MM.1S (cell line): ENCODE data around the gene CDC25A.

ENCODE experiments used
- CTCF ChIP-seq: fragments of 300-600 bp; sonication (generic); IDR thresholded peaks from 2 replicates; pipeline ENCODE4 v1.5.1; 2016; ENCODE audit warnings: antibody characterized with exemption, low read length, mixed read lengths
- EZH2phosphoT487 ChIP-seq: fragments of 300-600 bp; sonication (generic); IDR thresholded peaks from 2 replicates; pipeline ENCODE4 v1.6.1; 2018; ENCODE audit warnings: antibody characterized with exemption, low read length

- TF ChIP-seq CTCF (no peak), EZH2phosphoT487 (no peak)
Observed at GRCh38 chr3:48215019-48215418, 26.8 kb upstream of the CDC25A start.
